ENCODE data around the gene SPDYE4.

- no peak for TF ChIP-seq CTCF (conservative IDR thresholded peaks at IDR 0.05; ENCODE audit: low read depth, low read length)
- no peak for TF ChIP-seq EZH2 (IDR thresholded peaks at IDR 0.05; ENCODE audit: low read length, unreplicated experiment)
- TF ChIP-seq EZH2phosphoT487 (IDR thresholded peaks at IDR 0.05; ENCODE audit: borderline replicate concordance, low read length): no peak
These were observed 19.2 kb downstream of the SPDYE4 start for GRCh38 chr17:8739097-8739496.
